Measurements from ENCODE around the gene CXXC5. TPM values are rescaled to one million over a fixed set of nuclear protein-coding genes. Genes with fewer than 3 reads are reported as not detected.

The CXXC5 gene
- polyA plus RNA-seq, 1 donor from 2014 or later: 24.4 TPM

DNA sequence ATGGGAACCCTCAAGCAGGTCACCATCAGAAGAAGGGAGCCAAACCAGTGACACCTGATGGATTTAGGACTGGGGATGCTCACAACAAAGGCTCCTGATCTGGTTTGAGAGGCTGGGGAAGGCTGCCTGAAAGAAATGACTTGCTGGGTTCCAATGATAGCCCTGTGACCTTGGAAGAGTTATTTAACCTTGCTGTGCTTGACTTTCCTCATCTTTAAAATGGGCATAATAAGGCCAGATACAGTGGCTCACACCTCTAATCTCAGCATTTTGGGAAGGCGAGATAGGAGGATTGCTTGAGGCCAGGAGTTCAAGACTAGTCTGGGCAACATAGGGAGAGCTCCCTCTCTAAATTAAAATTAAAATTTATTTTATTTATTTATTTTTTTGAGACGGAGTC is 83.9 kb downstream of the CXXC5 start:
- H3K27me3 ChIP-seq (ENCODE audit: insufficient read depth, low read depth, low read length): no peaks in the 10 kb centered on the region
- no peaks in the 10 kb centered on the region for H3K36me3 ChIP-seq (ENCODE audit: insufficient read depth, low read length)
- no peak for TF ChIP-seq SMC3 (conservative IDR thresholded peaks at IDR 0.05; ENCODE audit: poor library complexity)
- no peak for TF ChIP-seq EP300 (conservative IDR thresholded peaks at IDR 0.05; ENCODE audit: poor library complexity, severe bottlenecking)
- no peak for TF ChIP-seq TAF1 (IDR thresholded peaks at IDR 0.05; ENCODE audit: low read depth)
- no peak for TF ChIP-seq POLR2AphosphoS5 (IDR thresholded peaks at IDR 0.05)
- TF ChIP-seq, protein P1, sequence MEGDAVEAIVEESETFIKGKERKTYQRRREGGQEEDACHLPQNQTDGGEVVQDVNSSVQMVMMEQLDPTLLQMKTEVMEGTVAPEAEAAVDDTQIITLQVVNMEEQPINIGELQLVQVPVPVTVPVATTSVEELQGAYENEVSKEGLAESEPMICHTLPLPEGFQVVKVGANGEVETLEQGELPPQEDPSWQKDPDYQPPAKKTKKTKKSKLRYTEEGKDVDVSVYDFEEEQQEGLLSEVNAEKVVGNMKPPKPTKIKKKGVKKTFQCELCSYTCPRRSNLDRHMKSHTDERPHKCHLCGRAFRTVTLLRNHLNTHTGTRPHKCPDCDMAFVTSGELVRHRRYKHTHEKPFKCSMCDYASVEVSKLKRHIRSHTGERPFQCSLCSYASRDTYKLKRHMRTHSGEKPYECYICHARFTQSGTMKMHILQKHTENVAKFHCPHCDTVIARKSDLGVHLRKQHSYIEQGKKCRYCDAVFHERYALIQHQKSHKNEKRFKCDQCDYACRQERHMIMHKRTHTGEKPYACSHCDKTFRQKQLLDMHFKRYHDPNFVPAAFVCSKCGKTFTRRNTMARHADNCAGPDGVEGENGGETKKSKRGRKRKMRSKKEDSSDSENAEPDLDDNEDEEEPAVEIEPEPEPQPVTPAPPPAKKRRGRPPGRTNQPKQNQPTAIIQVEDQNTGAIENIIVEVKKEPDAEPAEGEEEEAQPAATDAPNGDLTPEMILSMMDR (IDR thresholded peaks at IDR 0.05; ENCODE audit: poor library complexity, severe bottlenecking): no peak
- no peak for TF ChIP-seq RAD21 (conservative IDR thresholded peaks at IDR 0.05)
- no peak for TF ChIP-seq EZH2 (IDR thresholded peaks at IDR 0.05; ENCODE audit: borderline replicate concordance, insufficient read depth, low read length, poor library complexity, severe bottlenecking)
- TF ChIP-seq, protein P2, sequence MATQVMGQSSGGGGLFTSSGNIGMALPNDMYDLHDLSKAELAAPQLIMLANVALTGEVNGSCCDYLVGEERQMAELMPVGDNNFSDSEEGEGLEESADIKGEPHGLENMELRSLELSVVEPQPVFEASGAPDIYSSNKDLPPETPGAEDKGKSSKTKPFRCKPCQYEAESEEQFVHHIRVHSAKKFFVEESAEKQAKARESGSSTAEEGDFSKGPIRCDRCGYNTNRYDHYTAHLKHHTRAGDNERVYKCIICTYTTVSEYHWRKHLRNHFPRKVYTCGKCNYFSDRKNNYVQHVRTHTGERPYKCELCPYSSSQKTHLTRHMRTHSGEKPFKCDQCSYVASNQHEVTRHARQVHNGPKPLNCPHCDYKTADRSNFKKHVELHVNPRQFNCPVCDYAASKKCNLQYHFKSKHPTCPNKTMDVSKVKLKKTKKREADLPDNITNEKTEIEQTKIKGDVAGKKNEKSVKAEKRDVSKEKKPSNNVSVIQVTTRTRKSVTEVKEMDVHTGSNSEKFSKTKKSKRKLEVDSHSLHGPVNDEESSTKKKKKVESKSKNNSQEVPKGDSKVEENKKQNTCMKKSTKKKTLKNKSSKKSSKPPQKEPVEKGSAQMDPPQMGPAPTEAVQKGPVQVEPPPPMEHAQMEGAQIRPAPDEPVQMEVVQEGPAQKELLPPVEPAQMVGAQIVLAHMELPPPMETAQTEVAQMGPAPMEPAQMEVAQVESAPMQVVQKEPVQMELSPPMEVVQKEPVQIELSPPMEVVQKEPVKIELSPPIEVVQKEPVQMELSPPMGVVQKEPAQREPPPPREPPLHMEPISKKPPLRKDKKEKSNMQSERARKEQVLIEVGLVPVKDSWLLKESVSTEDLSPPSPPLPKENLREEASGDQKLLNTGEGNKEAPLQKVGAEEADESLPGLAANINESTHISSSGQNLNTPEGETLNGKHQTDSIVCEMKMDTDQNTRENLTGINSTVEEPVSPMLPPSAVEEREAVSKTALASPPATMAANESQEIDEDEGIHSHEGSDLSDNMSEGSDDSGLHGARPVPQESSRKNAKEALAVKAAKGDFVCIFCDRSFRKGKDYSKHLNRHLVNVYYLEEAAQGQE (IDR thresholded peaks at IDR 0.05; ENCODE audit: borderline replicate concordance): no peak
- no peak for TF ChIP-seq MXI1 (conservative IDR thresholded peaks at IDR 0.05; ENCODE audit: poor library complexity, severe bottlenecking)
- no peaks in the 10 kb centered on the region for H3K9me2 ChIP-seq (ENCODE audit: insufficient read depth, low read length)
- H3K9ac ChIP-seq (ENCODE audit: low read length): no peak overlapping the region
- H3K4me2 ChIP-seq (ENCODE audit: low read length): no peak overlapping the region
- no peaks in the 10 kb centered on the region for H3K79me2 ChIP-seq (replicated peaks; ENCODE audit: insufficient read depth, low read length)
- no peak overlapping the region for H3K27ac ChIP-seq (ENCODE audit: low read length)
- H3K9me3 ChIP-seq (ENCODE audit: low read length): no peaks in the 10 kb centered on the region
- H3F3A ChIP-seq (ENCODE audit: insufficient read depth, low read length, poor library complexity, severe bottlenecking): no peaks in the 10 kb centered on the region
- H2AFZ ChIP-seq (ENCODE audit: low read depth, low read length): no peak overlapping the region
- H4K20me1 ChIP-seq (ENCODE audit: insufficient read depth): no peaks in the 10 kb centered on the region
- H3K4me3 ChIP-seq (ENCODE audit: low read length): no peak overlapping the region

DNA sequence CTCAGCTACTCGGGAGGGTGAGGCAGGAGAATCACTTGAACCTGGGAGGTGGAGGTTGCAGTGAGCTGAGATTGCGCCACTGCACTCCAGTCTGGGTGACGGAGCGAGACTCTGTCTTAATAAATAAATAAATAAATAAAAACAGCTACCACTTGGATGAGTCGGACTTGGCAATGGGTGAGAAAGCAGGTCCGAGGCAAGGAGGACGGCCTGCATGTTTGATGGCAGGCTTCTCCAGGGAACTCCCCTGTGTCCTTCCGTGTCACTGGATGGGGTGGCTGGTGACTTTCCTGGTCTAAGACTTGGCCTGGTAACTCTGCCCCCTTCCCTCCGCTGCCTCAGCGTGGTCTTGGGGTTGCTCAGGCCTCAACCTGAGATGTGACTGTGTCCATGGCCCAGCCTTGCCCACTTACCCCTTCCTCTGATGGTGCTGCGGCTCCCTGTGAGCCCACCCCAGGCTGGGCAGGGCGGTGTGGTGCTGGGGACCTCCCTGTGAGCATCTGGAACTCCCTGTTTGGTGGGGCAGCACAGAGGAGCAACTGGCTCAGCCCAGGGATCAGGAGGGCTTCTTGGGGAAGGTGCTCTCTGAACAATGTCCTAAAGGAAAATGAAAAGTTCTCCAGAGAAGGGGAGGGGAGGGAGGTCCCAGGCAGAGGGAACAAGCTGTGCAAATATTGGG is 85.0 kb downstream of the CXXC5 start:
- H3K9ac ChIP-seq (ENCODE audit: low read length): no peak overlapping the region
- H3K79me2 ChIP-seq (replicated peaks; ENCODE audit: insufficient read depth, low read length): no peaks in the 10 kb centered on the region
- no peaks in the 10 kb centered on the region for H3K27me3 ChIP-seq (ENCODE audit: insufficient read depth, low read depth, low read length)
- no peak overlapping the region for H3K4me2 ChIP-seq (ENCODE audit: low read length)
- H3F3A ChIP-seq (ENCODE audit: insufficient read depth, low read length, poor library complexity, severe bottlenecking): no peaks in the 10 kb centered on the region
- H3K9me3 ChIP-seq (ENCODE audit: low read length): no peaks in the 10 kb centered on the region
- TF ChIP-seq, protein P2 (IDR thresholded peaks at IDR 0.05; ENCODE audit: borderline replicate concordance): no peak
- no peak for TF ChIP-seq POLR2AphosphoS5 (IDR thresholded peaks at IDR 0.05)
- TF ChIP-seq MXI1 (conservative IDR thresholded peaks at IDR 0.05; ENCODE audit: poor library complexity, severe bottlenecking): no peak
- TF ChIP-seq, protein P1 (IDR thresholded peaks at IDR 0.05; ENCODE audit: poor library complexity, severe bottlenecking): no peak
- no peak for TF ChIP-seq TAF1 (IDR thresholded peaks at IDR 0.05; ENCODE audit: low read depth)
- TF ChIP-seq EZH2 (IDR thresholded peaks at IDR 0.05; ENCODE audit: borderline replicate concordance, insufficient read depth, low read length, poor library complexity, severe bottlenecking): no peak
- TF ChIP-seq SMC3 (conservative IDR thresholded peaks at IDR 0.05; ENCODE audit: poor library complexity): no peak
- TF ChIP-seq RAD21 (conservative IDR thresholded peaks at IDR 0.05): no peak
- no peak for TF ChIP-seq EP300 (conservative IDR thresholded peaks at IDR 0.05; ENCODE audit: poor library complexity, severe bottlenecking)
- H4K20me1 ChIP-seq (ENCODE audit: insufficient read depth): no peaks in the 10 kb centered on the region
- H3K9me2 ChIP-seq (ENCODE audit: insufficient read depth, low read length): no peaks in the 10 kb centered on the region
- no peak overlapping the region for H3K4me3 ChIP-seq (ENCODE audit: low read length)
- H3K36me3 ChIP-seq (ENCODE audit: insufficient read depth, low read length): no peaks in the 10 kb centered on the region
- H3K27ac ChIP-seq (ENCODE audit: low read length): no peak overlapping the region
- H2AFZ ChIP-seq (ENCODE audit: low read depth, low read length): no peak overlapping the region

Measured in neural cell (in vitro differentiated cells).